Cardiac muscle cell (in vitro differentiated cells and primary cell): ENCODE data around the gene ATXN2. TPM values are rescaled to one million over a fixed set of nuclear protein-coding genes. Genes with fewer than 3 reads are reported as not detected.

ENCODE experiments used
- DNase-seq, 2 donors: peaks; one replicate each; pipeline versions ENCODE4 v3.0.0 to v3.0.0-alpha.2; 2010 to 2017; ENCODE audit warnings: low read depth in 1 of 2, low spot score in 1 of 2
- H3K27ac ChIP-seq: fragments of 200-600 bp; sonication (generic); 2 replicates; pipeline ENCODE4 v1.5.1; 2016
- H3K27me3 ChIP-seq: fragments of 200-600 bp; sonication (generic); 2 replicates; pipeline ENCODE4 v1.6.0; 2016; ENCODE audit warnings: control low read depth
- H3K36me3 ChIP-seq: fragments of 200-600 bp; sonication (generic); 2 replicates; pipeline ENCODE4 v1.5.1; 2016; ENCODE audit warnings: control low read depth
- H3K4me1 ChIP-seq: fragments of 200-600 bp; sonication (generic); 2 replicates; pipeline ENCODE4 v1.8.1; 2017; ENCODE audit warnings: low read depth, mild to moderate bottlenecking, mixed run types
- H3K4me3 ChIP-seq: fragments of 200-600 bp; sonication (generic); 2 replicates; pipeline ENCODE4 v1.5.1; 2016; ENCODE audit warnings: mild to moderate bottlenecking
- H3K9me3 ChIP-seq: fragments of 200-600 bp; sonication (generic); 2 replicates; pipeline ENCODE4 v1.5.1; 2017; ENCODE audit warnings: low read depth, mild to moderate bottlenecking, control low read depth
- CTCF ChIP-seq: IDR thresholded peaks from 2 replicates; pipeline ENCODE4 v1.5.1; 2012; ENCODE audit warnings: low read depth, mild to moderate bottlenecking, low read length
- polyA plus RNA-seq: library from polyadenylated mRNA; unstranded; fragments of >200 nt; fragmentation: Nextera tagmentation; extraction: Ambion mirVana; gene quantifications from 2 replicates; pipeline ENCODE4 v1.2.1, GENCODE V29; 2016
- total RNA-seq: library from RNA; depleted of rRNA; stranded (reverse); fragments of >200 nt; gene quantifications from 2 replicates; pipeline ENCODE4 v1.2.3, GENCODE V29; 2016

Gene ATXN2
- total and polyA plus RNA-seq, 2 experiments from 2014 or later = 29.5 to 52.7 TPM

GRCh38 chr12:111417290-111417689 is 181.8 kb downstream of the ATXN2 start:
- Histone ChIP-seq H3K4me1 (peaks cover 18% of the 10 kb centered on the region), H3K27me3 (no peaks in the 10 kb centered on the region), H3K9me3 (no peaks in the 10 kb centered on the region), H3K27ac (no peak overlapping the region), H3K4me3 (no peak overlapping the region), H3K36me3 (no peaks in the 10 kb centered on the region)
- no peak for DNase-seq
- TF ChIP-seq CTCF = no peak

- DNase-seq = no peak
- H3K36me3 ChIP-seq = no peaks in the 10 kb centered on the region
- no peak for TF ChIP-seq CTCF
- no peaks in the 10 kb centered on the region for H3K9me3 ChIP-seq
- H3K4me1 ChIP-seq = peaks cover 32% of the 10 kb centered on the region
- H3K27ac ChIP-seq = no peak overlapping the region
- no peak overlapping the region for H3K4me3 ChIP-seq
- H3K27me3 ChIP-seq = no peaks in the 10 kb centered on the region
Measured at GRCh38 chr12:111414711-111415252, 184.3 kb downstream of the ATXN2 start.

- DNase-seq = peak in 1 of 2 donors; percentile 60
- no peak overlapping the region for H3K4me3 ChIP-seq
- no peaks in the 10 kb centered on the region for H3K27me3 ChIP-seq
- no peaks in the 10 kb centered on the region for H3K9me3 ChIP-seq
- H3K4me1 ChIP-seq = peaks cover 28% of the 10 kb centered on the region
- H3K36me3 ChIP-seq = no peaks in the 10 kb centered on the region
- no peak for TF ChIP-seq CTCF
- no peak overlapping the region for H3K27ac ChIP-seq
Measured at GRCh38 chr12:111413442-111414086, 185.6 kb downstream of the ATXN2 start.

- H3K36me3 ChIP-seq = no peaks in the 10 kb centered on the region
- H3K9me3 ChIP-seq = no peaks in the 10 kb centered on the region
- no peaks in the 10 kb centered on the region for H3K27me3 ChIP-seq
- no peak overlapping the region for H3K4me3 ChIP-seq
- peak overlapping the region; percentile 82 for H3K27ac ChIP-seq
- peaks cover 28% of the 10 kb centered on the region for H3K4me1 ChIP-seq
- DNase-seq = no peak
- no peak for TF ChIP-seq CTCF
Measured at GRCh38 chr12:111412830-111413441, 186.2 kb downstream of the ATXN2 start.

- peak; percentile 44 to 57 for DNase-seq
- H3K27me3 ChIP-seq = no peaks in the 10 kb centered on the region
- H3K4me3 ChIP-seq = no peak overlapping the region
- H3K9me3 ChIP-seq = no peaks in the 10 kb centered on the region
- TF ChIP-seq CTCF = no peak
- H3K27ac ChIP-seq = peak overlapping the region; percentile 82
- no peaks in the 10 kb centered on the region for H3K36me3 ChIP-seq
- H3K4me1 ChIP-seq = peaks cover 28% of the 10 kb centered on the region
Measured at GRCh38 chr12:111412007-111412829, 186.9 kb downstream of the ATXN2 start.
